Ishikawa (cell line): ENCODE measurements around the gene CARD8.

Experiments used
- ZBTB7A ChIP-seq: IDR thresholded peaks from 2 replicates; pipeline ENCODE4 v1.6.1; 2012; ENCODE audit warnings: low read depth
- TF ChIP-seq, protein P1 (sequence below): IDR thresholded peaks from 2 replicates; pipeline ENCODE4 v1.6.1; 2012

DNA sequence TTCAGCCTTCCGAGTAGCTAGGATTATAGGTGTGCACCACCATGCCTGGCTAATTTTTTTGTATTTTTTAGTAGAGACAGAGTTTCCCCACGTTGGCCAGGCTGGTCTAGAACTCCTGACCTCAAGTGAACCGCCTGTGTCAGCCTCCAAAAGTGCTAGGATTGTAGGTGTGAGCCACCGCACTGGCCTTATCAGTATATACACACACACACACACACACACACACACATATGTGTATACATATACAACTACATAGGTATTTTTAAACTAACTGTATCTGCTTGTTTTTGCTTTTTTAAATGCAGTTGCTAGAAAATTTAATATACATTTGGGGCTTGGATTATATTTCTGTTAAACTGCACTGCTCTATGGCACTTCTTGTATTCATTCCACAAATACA, 3.1 kb downstream of the CARD8 start:
- TF ChIP-seq ZBTB7A, result no peak
- TF ChIP-seq, protein P1, sequence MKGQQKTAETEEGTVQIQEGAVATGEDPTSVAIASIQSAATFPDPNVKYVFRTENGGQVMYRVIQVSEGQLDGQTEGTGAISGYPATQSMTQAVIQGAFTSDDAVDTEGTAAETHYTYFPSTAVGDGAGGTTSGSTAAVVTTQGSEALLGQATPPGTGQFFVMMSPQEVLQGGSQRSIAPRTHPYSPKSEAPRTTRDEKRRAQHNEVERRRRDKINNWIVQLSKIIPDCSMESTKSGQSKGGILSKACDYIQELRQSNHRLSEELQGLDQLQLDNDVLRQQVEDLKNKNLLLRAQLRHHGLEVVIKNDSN, result no peak
